HG02840 (cell line): Measurements from ENCODE around the gene UNK.

ENCODE experiments used
- ATAC-seq: cut with Tn5 transposase; IDR thresholded peaks from one replicate; pipeline ENCODE4 v1.9.1; 2021; ENCODE audit warnings: mild to moderate bottlenecking, moderate library complexity, moderate number of reproducible peaks; ENCODE audit not compliant: unreplicated experiment, low FRiP score

Gene UNK

GRCh38 chr17:75819116-75819515, 34.5 kb downstream of the UNK start:
- ATAC-seq = no peak

GRCh38 chr17:75819678-75820077, 35.1 kb downstream of the UNK start:
- no peak for ATAC-seq

GRCh38 chr17:75820094-75821080, 35.8 kb downstream of the UNK start:
- no peak for ATAC-seq

GRCh38 chr17:75821552-75821951, 36.9 kb downstream of the UNK start:
- ATAC-seq = no peak

- no peak for ATAC-seq
These were observed 37.7 kb downstream of the UNK start for GRCh38 chr17:75822119-75822799.

- ATAC-seq = no peak
These were observed 38.2 kb downstream of the UNK start for GRCh38 chr17:75822800-75823166.

GRCh38 chr17:75823257-75824041, 38.8 kb downstream of the UNK start:
- no peak for ATAC-seq

GRCh38 chr17:75824050-75824552, 39.5 kb downstream of the UNK start:
- no peak for ATAC-seq

- ATAC-seq = no peak
These were observed 40.1 kb downstream of the UNK start for GRCh38 chr17:75824666-75825065.

- no peak for ATAC-seq
These were observed 40.5 kb downstream of the UNK start for GRCh38 chr17:75825149-75825552.

GRCh38 chr17:75825748-75826370, 41.3 kb downstream of the UNK start:
- no peak for ATAC-seq

- no peak for ATAC-seq
These were observed 42.1 kb downstream of the UNK start for GRCh38 chr17:75826561-75827307.

- no peak for ATAC-seq
These were observed 42.9 kb downstream of the UNK start for GRCh38 chr17:75827308-75828075.

GRCh38 chr17:75828076-75828400, 43.4 kb downstream of the UNK start:
- no peak for ATAC-seq

GRCh38 chr17:75828741-75829140, 44.1 kb downstream of the UNK start:
- ATAC-seq = no peak

GRCh38 chr17:75829747-75830146, 45.1 kb downstream of the UNK start:
- no peak for ATAC-seq

GRCh38 chr17:75830164-75831031, 45.8 kb downstream of the UNK start:
- ATAC-seq = no peak

GRCh38 chr17:75831032-75831571, 46.5 kb downstream of the UNK start:
- no peak for ATAC-seq
